Measurements from ENCODE around the gene CDK2AP2. TPM values are rescaled to one million over a fixed set of nuclear protein-coding genes. Genes with fewer than 3 reads are reported as not detected.

The CDK2AP2 gene
- total and polyA plus RNA-seq, 2 donors (not counting 3 experiments of a cell fraction or from before 2014, with no cell fraction given): 81.2 to 143 TPM

DNA sequence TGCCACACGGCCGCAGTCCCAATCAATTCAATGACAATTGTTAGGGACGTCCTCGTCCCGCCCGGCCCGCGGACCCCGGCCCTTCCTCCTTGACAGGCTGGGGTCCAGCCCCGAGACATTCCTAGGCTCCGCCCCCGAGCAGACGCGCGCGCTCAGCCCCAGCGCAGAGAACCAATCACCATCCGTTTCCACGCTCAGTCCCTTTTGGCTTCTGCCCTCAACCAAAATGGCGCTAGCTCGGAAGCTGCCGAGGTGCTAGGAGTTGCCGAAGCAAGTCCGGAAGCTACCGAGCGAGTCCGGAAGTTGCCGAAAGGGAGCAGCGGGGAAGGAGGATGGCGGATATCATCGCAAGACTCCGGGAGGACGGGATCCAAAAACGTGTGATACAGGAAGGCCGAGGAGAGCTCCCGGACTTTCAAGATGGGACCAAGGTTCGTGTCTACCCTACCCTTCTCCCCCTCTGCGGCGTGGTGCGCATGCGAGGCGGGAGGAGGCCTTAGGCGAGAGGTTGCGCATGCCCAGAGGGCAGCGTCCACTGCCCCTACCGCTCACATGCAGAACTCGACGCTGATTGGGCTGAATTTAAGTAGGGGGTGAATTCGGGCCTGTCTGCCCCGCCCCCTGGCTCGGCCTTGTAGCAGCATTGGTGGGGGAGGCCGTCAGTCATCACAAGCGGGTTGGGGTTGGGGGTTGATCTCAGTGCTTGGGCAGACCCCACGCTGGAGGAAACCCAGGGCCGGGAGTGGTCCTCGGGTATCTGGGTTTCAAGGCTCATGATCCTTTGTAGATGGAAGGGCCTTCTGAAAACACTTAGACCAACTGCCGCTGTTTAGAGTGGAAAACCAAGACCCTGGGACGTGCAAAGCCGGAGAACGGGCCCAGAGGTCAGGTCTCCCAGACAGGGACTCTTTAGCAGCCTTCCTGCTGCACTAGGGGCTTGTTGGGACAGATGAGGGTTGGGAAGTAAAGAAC is 24.8 kb downstream of the CDK2AP2 start, which contains the start of gene AIP:
Gene AIP, plus strand, starts transcription at position 200 of the 972 bp plus-strand sequence. Its CDS starts 133 bp downstream, at position 333.
- H2AFZ ChIP-seq (ENCODE audit: low read depth, low read length): peak within 1 kb of the TSS; percentile 80
- TF ChIP-seq GATA2 (IDR thresholded peaks at IDR 0.05; ENCODE audit: insufficient read depth, insufficient read length, low read depth, low read length) (no peak), JUN (IDR thresholded peaks at IDR 0.05; ENCODE audit: borderline replicate concordance, insufficient read depth, insufficient read length, low read depth) (no peak), POLR2AphosphoS5 (IDR thresholded peaks at IDR 0.05; ENCODE audit: insufficient read depth, low read depth, low read length) (peak; percentile 50), POLR2A (IDR thresholded peaks at IDR 0.05; ENCODE audit: low read depth, low read length) (peak; percentile 73), CTCF (IDR thresholded peaks at IDR 0.05; ENCODE audit: extremely low read depth in 1 of 2, insufficient read depth in 1 of 2, low read depth in 1 of 2, low read length in 2 of 2) (peak in 1 of 2 donors; percentile 7), MAX (IDR thresholded peaks at IDR 0.05; ENCODE audit: insufficient read depth, insufficient read length) (peak; percentile 96)
- H3K9me1 ChIP-seq (replicated peaks; ENCODE audit: control insufficient read depth, extremely low read depth, insufficient read depth, low read length): no peaks in the 10 kb centered on the region
- no peaks in the 10 kb centered on the region for H4K20me1 ChIP-seq (replicated peaks; ENCODE audit: control insufficient read depth, extremely low read depth, insufficient read depth, low read length)
- H3K9me3 ChIP-seq (replicated peaks; ENCODE audit: control insufficient read depth, insufficient read depth, low read length): no peaks in the 10 kb centered on the region
- ChIA-PET CTCF (interaction anchor here (0.7 to 1.2 kb wide), 4 partner anchors 9 to 82 kb away, joined by 3 to 11 read pairs (median 4); partner anchors contain the start of genes GPR152 and PPP1CA), POLR2A (interaction anchor here (0.9 kb wide), 1 partner anchor 82 kb away, joined by 3 read pairs; the partner anchor contains the start of gene PPP1CA)
- intact Hi-C loops (cut with micrococcal nuclease) (loop anchor here (1.0 kb wide), 3 partner anchors 14 to 40 kb away; partner anchors contain the start of genes CORO1B and TMEM134), dilution Hi-C loops (cut with MboI; ENCODE audit: extremely low pct_ligation_motif_present, low sequenced_read_pairs) (no loop called here)
- H3K36me3 ChIP-seq (ENCODE audit: control insufficient read depth in 2 of 2, extremely low read depth in 1 of 2, insufficient read depth in 2 of 2, low read length in 2 of 2): peaks cover 0 to 1% of the 10 kb centered on the region in 2 experiments
- peak within 1 kb of the TSS; percentile 84 for H3K4me2 ChIP-seq (ENCODE audit: insufficient read depth, low read length)
- FAIRE-seq: peak; percentile 100
- peak within 1 kb of the TSS; percentile 40 for H3K27ac ChIP-seq (ENCODE audit: insufficient read depth, low read depth, low read length)
- no peaks in the 10 kb centered on the region for H3K4me1 ChIP-seq (ENCODE audit: control insufficient read depth, extremely low read depth, insufficient read depth, low read length)
- no peaks in the 10 kb centered on the region for H3K27me3 ChIP-seq (ENCODE audit: control insufficient read depth in 2 of 2, insufficient read depth in 2 of 2, low read length in 2 of 2)
- DNase-seq (ENCODE audit: low read depth, low spot score): peak; percentile 98
- H3K4me3 ChIP-seq (replicated peaks in 1 of 3; ENCODE audit: insufficient read depth in 1 of 3, low read depth in 1 of 3, low read length in 3 of 3): peak within 1 kb of the TSS; percentile 29 to 72 (median 46)
- H3K9ac ChIP-seq (replicated peaks; ENCODE audit: extremely low read depth, insufficient read depth, low read length): peak within 1 kb of the TSS; percentile 66
- BruUV-seq (replicated peaks): TSS peak; percentile 30
- no peaks in the 10 kb centered on the region for H3K79me2 ChIP-seq (ENCODE audit: control insufficient read depth, insufficient read depth, low read length)

Data from endothelial cell of umbilical vein (primary cell).